ENCODE results near the gene SIVA1. TPM values are rescaled to one million over a fixed set of nuclear protein-coding genes. Genes with fewer than 3 reads are reported as not detected.

Gene SIVA1
- total and polyA plus RNA-seq, 9 of the 15 experiments (the other 6 are each of a cell fraction or from before 2014, with no cell fraction given) = 4.2 to 186 (median 54.2) TPM

DNA sequence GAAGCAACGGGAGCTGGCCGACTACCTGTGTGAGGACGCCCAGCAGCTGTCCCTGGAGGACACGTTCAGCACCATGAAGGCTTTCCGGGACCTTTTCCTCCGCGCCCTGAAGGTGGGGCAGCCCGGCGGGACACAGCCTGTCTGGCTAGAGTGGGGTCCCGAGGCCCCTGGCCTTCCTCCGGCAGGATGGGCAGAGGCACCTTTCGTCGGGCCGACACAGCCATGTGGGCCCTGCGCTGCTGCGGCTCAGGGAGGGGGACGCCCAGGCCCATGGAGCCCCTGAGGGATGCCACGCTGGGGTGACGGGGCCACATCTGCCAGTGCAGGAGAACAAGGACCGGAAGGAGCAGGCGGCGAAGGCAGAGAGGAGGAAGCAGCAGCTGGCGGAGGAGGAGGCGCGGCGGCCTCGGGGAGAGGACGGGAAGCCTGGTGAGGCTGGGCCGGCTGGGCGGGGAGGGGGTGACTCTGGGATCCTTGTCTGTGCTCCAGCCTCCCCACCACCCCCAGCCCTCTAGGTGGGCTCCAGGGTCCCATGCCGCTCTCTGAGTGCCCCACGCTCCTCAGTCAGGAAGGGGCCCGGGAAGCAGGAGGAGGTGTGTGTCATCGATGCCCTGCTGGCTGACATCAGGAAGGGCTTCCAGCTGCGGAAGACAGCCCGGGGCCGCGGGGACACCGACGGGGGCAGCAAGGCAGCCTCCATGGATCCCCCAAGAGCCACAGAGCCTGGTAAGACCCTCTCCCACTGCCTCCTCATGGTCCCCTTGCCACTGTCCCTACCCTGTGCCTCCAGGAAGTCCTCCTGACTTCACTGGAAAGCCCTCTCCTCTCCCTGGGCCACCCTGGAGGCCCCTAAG is 39.8 kb upstream of the SIVA1 start:
- Histone ChIP-seq H3K79me2 (ENCODE audit: control insufficient read depth, insufficient read depth, low read length) (no peaks in the 10 kb centered on the region), H3K27me3 (ENCODE audit: control insufficient read depth in 2 of 2, insufficient read depth in 2 of 2, low read length in 2 of 2) (no peaks in the 10 kb centered on the region), H3K4me2 (ENCODE audit: insufficient read depth, low read length) (no peak overlapping the region), H4K20me1 (replicated peaks; ENCODE audit: control insufficient read depth, insufficient read depth, low read length) (peaks cover 3% of the 10 kb centered on the region; the same call in 1 of the 2 replicates), H3K4me3 (no peak overlapping the region), H3K27ac (ENCODE audit: extremely low read depth, low read depth, low read length) (no peak overlapping the region), H3K9ac (ENCODE audit: insufficient read depth in 1 of 2, low read depth in 2 of 2, low read length in 2 of 2) (no peak overlapping the region), H2AFZ (ENCODE audit: low read depth, low read length) (no peak overlapping the region), H3K9me3 (replicated peaks; ENCODE audit: control insufficient read depth, insufficient read depth, low read depth, low read length) (no peaks in the 10 kb centered on the region), H3K36me3 (ENCODE audit: control insufficient read depth, insufficient read depth, low read length) (peaks cover 3% of the 10 kb centered on the region; the same call in 1 of the 3 replicates), H3K4me1 (replicated peaks in 1 of 2; ENCODE audit: control insufficient read depth in 2 of 2, insufficient read depth in 2 of 2, low read length in 2 of 2) (peaks cover 0 to 38% of the 10 kb centered on the region in 2 experiments; a peak in 2 of 5 replicates), H3K9me1 (ENCODE audit: control insufficient read depth, insufficient read depth, low read length) (no peaks in the 10 kb centered on the region)
- FAIRE-seq (no peak), ATAC-seq (no peak), DNase-seq (ENCODE audit: extremely low read depth in 1 of 4, low spot score in 3 of 4) (no peak)
- ChIA-PET POLR2A (interaction anchor here (0.6 kb wide), 1 partner anchor 570 kb away, joined by 3 read pairs; no protein-coding TSS in a partner anchor), CTCF (ENCODE audit: low intra/inter-chr PET ratio) (no interaction called here)
- no TSS peak for BruUV-seq (replicated peaks)
- intact Hi-C loops (cut with micrococcal nuclease) = no loop called here
- 94% methylated on average over 13 of the region's 40 CpGs for WGBS (ENCODE audit: insufficient coverage, low coverage, missing lambda C conversion rate)
- in situ Hi-C loops (cut with MboI) = loop anchor here (5.0 kb wide), 1 partner anchor 56 kb away; no protein-coding TSS in a partner anchor
- TF ChIP-seq, protein P1, sequence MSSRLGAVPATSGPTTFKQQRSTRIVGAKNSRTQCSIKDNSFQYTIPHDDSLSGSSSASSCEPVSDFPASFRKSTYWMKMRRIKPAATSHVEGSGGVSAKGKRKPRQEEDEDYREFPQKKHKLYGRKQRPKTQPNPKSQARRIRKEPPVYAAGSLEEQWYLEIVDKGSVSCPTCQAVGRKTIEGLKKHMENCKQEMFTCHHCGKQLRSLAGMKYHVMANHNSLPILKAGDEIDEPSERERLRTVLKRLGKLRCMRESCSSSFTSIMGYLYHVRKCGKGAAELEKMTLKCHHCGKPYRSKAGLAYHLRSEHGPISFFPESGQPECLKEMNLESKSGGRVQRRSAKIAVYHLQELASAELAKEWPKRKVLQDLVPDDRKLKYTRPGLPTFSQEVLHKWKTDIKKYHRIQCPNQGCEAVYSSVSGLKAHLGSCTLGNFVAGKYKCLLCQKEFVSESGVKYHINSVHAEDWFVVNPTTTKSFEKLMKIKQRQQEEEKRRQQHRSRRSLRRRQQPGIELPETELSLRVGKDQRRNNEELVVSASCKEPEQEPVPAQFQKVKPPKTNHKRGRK (tag; IDR thresholded peaks at IDR 0.05) = no peak
- no peak for TF ChIP-seq KLF10 (CRISPR knock-in tag; IDR thresholded peaks at IDR 0.05)
- no peak for TF ChIP-seq KAT8 (IDR thresholded peaks at IDR 0.05; ENCODE audit: low read depth)
- TF ChIP-seq MEIS2 (IDR thresholded peaks at IDR 0.05; ENCODE audit: partially characterized antibody) = no peak

Data from K562 (cell line).